Measurements from ENCODE around the gene SMG7.

The SMG7 gene

GRCh38 chr1:183592733-183593132 lies 120.4 kb downstream of the SMG7 start:
- no peak for DNase-seq

GRCh38 chr1:183593356-183593755 lies 121.1 kb downstream of the SMG7 start:
- DNase-seq, result no peak

- DNase-seq, result no peak
These were observed 123.2 kb downstream of the SMG7 start for GRCh38 chr1:183595537-183595936.

- DNase-seq, result no peak
These were observed 124.2 kb downstream of the SMG7 start for GRCh38 chr1:183596500-183596899.

GRCh38 chr1:183597656-183598347 lies 125.5 kb downstream of the SMG7 start:
- DNase-seq, result no peak

- peak in 1 of 5 donors; percentile 30 for DNase-seq
These were observed 126.1 kb downstream of the SMG7 start for GRCh38 chr1:183598386-183598785.

- no peak for DNase-seq
These were observed 127.8 kb downstream of the SMG7 start for GRCh38 chr1:183600136-183600535.

GRCh38 chr1:183600634-183601033 lies 128.3 kb downstream of the SMG7 start:
- DNase-seq, result no peak

- no peak for DNase-seq
These were observed 130.2 kb downstream of the SMG7 start for GRCh38 chr1:183602510-183602909.
